GM18868 (cell line): ENCODE data around the gene MGAT5B.

Source experiments
- ATAC-seq: cut with Tn5 transposase; IDR thresholded peaks from one replicate; pipeline ENCODE4 v1.9.1; 2021; ENCODE audit warnings: mild to moderate bottlenecking, moderate library complexity; ENCODE audit not compliant: unreplicated experiment

Gene MGAT5B

DNA sequence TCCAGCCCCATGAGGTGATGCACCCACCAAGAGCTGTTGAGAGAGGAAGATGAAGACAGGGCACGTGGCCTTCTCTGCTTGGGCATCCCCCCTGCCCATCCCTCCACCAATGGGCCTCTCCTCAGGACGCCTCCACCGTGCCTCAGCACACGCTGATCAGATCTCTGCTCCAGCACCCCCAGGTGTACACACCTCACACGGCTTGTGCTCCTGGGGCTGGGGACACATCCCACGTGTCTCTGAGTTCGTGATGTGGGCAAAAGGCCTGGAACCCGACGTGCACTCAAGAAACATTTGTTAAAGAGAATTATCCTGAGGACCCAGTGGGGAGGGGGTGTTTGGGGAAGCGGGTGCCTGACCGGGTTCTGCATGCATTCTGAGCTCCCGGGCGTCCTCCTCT is 55.3 kb downstream of the MGAT5B start:
- ATAC-seq = no peak

DNA sequence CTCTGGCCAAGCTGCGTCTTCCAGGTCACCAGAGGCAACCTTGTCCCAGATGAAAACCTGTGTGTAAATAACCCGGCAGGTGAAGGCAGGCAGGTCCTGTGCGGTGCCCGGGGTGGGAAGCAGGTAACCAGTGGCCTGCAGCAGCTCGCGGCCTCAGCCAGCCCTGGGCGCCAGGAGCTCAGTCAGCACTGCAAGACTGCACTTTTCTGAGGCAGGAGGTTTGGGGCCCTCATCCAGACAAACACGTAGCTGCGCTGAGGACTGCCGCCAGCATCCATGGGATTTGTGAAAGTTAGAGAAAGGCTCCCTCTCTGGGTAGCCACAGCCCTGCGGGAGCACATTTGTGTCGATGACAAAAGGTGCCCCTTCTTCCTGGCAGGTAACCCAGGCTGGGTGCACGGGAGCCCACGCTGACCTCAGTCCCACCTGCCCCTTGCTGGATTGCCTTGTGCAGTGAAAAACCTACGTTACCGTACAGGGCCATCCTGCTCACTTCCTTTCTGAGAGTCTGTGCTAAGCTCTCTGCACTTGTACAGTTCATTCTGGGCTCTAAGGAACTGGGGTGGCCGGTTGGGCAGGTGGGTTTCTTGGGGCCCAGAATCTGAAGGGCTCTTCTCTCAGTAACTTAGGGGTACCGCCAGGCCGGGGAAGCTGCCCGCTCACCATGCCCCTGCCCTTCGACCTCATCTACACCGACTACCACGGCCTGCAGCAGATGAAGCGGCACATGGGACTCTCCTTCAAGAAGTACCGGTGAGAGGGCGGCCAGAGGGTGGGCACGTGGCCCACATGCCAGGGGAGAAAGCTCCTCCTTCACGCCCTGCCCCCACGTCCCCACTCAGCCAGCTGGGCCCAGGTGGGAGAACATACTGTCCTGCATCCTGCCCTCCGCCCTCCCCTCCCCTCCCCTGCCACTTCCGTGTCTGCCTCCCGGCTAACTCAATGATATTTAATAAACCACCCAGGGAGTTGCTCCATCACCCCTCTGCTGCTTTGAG is 56.4 kb downstream of the MGAT5B start:
- no peak for ATAC-seq

DNA sequence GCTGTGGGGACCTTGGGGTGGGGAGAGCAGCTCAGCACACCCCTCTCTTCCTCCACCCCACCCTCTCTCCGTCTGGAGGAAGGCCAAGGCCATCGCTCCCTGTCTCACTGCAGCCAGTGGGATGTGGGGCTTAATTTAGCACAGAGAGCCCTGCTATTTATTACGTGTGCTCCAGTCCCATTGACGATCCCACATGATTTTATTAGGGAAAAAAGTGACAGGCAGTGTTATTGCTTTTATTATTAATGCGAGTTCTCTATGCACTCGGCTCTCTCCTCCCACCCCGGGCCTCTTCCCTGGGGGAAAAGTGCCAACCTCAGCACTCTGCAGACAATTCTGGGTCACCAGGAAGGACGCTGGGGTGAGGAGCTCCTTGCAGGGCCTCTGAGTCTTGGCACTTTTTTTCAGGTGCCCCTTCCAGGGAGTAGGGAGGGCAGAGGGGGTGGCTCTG is 57.3 kb downstream of the MGAT5B start:
- ATAC-seq = no peak

DNA sequence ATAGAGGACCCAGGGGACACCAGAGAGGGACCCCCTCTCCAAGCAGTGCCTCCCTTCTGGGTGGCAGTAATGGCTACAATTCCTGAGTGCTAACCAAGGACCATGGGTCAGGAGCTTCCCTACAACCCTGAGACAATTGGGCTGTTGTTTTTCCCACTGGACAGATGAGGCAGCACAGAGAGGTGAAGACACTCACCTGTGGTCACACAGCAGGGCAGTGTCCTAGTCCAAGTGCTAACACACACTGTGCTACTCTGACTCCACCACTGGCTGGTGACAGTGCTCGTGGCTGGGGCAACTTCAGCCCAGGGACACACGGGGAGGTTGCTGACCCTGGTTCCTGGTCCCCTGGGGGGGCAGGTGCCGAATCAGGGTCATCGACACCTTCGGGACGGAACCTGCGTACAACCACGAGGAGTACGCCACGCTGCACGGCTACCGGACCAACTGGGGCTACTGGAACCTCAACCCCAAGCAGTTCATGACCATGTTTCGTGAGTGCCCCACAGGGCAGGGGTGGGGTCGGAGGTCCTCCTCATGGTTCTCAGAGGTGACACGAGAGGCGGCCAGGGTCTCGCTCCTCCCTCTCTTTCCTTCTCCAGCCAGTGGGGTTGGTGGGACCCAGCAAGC is 58.1 kb downstream of the MGAT5B start:
- no peak for ATAC-seq

DNA sequence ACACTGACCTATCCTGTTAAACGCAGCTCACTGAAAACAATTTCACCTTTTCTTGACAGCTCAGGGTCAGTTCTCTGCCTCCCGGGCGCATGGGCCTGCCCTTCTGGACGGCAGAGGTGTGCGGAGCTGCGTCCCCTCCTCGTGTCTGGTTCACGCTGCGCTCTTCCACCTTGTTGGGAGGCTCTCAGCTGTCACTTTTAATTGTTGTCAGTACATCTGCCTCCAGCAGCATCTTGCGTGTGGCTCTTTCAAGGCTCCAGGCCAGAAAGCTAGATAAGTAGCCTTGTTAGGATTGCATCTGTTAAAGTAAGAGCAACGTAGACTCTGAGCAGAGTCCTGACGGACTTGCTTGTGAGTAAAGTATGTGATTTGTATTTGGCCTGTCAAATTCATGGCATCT is 59.4 kb downstream of the MGAT5B start:
- ATAC-seq = no peak

DNA sequence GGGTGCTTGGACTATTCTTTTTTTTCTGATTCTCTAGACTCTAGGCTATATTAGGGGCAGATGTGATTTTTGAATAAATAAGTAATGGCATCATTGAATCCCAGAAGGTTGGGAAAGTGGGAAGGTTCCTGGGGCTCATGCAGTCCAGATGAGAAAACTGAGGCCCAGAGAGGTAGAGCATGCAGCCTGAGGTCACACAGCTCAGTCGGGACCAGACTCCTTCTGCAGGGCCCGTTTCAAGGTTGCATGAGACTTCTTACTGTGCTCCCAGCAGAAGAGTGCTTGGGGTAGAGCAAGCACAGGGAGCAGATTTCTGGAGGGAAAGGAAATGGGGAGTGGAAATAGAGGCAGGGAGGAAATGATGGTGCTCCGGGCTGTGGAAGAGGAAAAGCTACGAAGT is 59.8 kb downstream of the MGAT5B start:
- no peak for ATAC-seq

DNA sequence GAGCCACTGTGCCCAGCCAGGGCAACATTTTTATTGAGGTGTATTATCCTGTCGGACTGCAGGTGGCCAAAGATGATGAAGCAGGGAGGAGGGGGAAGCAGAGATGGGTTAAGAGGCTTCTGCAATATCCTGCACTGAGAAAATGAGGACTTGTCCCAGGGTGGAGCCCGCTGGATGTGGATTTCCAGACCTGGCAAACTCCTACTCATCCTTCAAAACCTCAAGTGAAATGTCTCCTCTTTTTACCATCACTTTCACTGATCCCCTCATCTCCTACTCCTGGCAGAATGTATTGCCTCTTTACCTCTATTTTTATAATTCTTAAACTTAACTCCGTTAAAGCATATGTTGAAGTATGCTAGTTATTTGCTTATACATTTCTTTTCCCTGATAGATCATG is 60.9 kb downstream of the MGAT5B start:
- no peak for ATAC-seq

DNA sequence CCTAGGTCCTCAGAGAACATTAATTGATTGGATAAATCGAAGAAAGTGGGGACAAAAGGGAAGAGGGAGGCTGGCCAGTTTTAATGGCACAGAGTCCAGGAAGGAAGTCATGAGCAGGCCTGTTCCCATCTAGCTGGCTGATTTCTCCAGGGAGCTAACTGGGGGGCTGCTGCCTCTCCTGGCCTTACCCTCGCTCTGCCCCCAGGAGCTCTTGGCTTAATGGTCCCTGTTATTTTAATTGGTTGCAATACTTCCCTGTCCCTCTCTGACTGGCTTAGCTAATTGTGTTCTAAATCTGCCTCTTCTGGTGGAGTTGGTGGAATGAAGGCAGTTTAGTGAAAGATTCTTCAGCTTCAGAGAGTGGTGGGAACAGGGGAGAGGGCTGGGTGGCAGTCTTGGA is 61.4 kb downstream of the MGAT5B start:
- ATAC-seq = no peak

DNA sequence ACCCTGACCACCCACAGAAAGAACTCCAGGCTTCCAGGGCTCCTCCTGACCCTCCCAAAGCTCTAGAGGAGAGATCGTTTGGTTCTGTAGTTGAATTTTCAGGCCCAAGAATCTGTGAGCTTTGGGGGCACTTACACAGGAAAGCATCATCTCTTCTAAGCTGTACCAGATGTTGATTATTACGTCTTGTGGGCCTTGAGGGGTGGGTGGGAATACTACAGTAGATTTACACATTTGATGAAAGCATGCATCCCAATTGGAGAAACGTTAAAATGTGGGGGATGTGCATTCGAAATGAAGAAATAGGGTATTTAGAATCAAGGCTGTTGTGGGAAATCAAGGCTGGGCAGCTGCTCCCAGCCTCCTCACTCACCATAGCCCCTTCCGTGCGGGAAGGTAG is 61.9 kb downstream of the MGAT5B start:
- no peak for ATAC-seq

DNA sequence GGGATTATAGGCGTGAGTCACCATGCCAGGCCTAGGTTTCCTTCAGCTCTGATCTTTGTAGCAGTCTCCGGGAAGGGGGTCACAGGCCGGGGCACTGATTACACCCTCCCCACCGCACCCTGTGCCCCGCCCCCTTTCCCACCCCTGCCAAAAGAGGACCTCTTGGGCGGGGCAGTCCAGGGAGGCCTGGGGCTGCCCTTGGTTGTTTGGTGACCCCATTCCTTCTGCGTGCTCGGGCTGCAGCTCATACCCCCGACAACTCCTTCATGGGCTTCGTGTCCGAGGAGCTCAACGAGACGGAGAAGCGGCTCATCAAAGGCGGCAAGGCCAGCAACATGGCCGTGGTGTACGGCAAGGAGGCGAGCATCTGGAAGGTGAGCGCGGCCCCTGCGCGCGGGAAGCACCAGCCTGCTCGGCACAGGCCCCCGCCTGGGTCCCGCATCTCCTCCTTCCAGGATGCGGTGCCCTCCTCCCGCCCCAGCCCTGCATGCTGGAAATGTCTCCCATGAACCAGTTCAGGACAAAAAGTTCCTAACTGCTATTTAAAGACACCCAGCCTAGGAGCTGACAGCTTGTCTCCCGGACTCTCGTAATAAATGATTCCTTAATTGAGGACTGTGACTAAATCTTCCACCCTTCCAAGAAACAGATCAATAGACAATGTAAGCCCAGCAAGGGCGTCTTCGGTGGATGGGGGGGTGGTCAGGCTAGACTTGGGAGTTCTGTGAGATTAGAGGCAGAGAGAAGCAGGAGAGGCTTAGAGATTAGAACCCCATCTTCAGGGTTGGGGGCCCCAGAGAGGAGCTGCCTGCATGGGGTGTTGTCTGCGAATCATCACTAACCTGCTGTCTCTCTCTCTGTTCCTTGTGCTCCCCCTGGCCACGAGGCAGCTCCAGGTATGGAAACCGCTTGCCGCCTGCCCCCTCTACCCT is 64.5 kb downstream of the MGAT5B start:
- ATAC-seq = no peak

DNA sequence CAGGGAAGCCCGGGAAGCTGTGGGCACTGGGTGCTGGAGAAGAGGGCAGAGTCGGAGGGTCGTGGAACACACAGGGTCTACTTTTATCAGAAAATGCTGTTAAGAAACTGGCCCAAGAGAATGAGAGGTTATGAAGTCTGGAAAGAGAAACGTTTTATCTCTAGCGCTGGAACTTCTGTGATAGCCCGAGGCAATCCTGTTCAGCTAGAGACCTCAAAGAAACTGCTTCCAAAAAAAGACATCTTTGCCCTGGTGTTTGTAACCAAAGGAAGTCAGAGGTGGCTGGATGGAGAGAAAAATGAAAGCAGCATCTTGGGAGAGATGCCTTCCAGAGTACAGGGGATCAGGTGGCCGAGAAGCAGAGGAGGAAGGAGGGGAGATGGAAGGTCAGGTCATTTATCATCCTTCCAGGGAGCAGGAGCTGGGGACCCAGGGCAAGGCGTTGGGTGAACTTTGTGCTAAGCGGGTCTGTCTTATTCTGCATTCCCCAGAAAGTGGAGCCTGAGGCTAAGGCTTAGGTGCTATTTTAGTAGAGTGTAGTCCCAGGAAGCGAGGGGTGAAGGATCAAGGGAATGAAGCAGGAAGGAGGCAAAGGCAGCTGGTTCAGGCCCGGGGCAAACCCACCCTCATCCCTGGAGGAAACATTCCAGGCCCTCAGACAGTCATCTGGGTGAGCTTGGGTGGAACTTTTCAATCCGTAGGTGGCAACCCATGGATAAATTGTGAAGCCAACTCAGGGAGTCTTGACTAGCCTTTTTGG is 66.5 kb downstream of the MGAT5B start:
- ATAC-seq = no peak

DNA sequence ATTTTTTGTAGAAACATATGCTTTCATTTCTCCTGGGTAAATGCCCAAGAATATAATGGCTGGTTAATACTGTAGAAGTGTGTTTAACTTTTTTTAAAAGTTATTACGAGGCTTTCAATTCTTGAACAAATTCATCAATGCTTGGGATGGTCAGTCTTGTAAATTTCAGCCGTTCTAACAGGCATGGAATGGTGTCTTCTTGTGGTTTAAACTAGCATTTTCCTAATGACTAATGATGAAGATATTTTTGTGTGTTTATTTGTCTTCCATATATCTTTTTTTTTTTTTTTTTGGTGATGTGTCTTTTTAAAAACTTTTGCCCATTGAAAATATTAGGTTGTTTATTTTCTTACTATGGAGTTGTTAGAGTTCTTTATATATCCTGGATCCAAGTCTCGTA is 67.1 kb downstream of the MGAT5B start:
- ATAC-seq = no peak

DNA sequence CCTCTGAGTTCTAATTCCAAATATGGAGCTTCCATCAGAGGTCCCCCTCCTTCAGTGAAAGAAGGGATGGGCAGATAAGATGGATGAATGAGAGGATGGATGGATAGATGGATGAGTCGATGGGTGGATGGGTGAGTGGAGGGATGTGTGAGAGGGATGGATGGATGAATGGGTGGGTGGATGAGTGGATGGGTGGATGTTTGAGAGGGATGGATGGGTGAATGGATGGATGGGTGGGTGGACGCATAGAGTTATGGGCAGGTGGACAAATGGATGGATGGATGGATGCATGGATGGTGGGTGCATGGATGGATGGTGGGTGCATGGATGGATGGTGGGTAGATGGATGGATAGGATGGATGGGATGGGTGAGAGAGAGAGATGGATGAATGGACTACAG is 69.0 kb downstream of the MGAT5B start:
- no peak for ATAC-seq

DNA sequence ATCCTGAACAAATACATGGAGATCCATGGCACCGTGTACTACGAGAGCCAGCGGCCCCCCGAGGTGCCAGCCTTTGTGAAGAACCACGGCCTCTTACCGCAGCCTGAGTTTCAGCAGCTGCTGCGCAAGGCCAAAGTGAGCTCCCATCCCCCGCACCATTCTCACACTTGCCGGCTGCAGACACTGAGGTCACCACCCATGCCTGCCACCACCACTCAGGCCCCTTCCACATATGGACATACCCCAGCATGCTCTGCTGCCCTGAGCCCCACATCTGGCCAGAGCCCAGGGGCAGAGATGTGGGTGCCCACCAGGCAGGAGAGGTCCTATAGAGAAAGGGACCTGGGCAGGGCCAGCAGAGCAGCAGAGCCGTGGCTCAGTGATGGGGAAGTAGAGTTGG is 69.8 kb downstream of the MGAT5B start:
- no peak for ATAC-seq

DNA sequence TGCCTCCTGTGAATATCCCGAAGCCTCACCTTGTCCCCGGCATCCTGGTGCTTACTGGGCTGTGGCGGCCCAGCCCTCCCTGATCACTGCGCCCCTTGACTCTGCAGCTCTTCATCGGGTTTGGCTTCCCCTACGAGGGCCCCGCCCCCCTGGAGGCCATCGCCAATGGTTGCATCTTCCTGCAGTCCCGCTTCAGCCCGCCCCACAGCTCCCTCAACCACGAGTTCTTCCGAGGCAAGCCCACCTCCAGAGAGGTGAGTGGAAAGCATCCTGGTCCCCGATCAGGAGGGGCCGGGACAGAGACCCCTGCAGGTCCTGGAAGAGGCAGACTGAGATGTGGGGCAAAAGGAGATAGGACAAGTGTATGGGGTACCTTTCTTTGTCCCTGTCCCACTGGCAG is 72.1 kb downstream of the MGAT5B start:
- no peak for ATAC-seq

DNA sequence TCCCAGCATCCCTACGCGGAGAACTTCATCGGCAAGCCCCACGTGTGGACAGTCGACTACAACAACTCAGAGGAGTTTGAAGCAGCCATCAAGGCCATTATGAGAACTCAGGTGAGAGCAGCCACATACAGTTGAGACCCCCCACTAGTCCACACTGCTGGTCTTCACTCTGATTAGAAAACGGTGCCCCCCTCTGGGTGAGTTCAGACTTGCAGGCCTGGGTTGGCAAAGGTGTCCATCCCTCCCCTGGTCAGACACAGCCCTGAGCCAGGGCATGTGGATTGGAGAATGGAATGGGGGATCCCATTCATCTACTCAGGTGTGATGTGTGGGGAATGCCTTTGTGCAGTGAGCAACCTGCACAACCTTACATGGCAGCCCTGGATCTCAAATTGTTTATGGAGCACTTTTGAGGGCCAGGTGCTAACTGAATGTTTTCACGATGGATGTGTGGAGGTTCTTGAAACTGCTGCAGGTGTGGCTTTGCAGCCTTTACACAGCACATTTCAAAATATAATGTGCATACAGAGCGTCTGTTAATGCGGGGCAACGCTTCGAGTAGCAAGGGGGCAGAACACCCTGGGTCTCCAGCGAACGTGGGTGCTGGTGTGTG is 72.6 kb downstream of the MGAT5B start:
- no peak for ATAC-seq

DNA sequence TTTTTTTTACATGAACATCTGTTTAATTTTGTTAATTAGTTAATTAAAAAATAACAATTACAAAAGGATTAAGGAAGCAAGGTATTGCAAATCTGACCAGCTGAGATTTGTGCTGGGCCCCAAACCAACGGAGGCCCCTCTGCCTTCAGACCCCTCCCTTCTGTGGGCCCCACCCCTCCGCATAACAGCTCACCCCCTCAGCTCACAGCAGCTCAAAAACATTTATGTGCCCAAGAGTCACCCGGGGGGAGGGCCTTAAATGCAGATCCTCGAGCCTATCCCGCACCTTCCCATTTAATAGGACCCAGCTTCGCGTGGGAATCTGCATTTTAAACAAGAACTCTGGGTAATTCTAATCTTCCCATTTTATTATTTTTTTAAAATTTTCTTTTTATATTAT is 75.0 kb downstream of the MGAT5B start:
- ATAC-seq = no peak

DNA sequence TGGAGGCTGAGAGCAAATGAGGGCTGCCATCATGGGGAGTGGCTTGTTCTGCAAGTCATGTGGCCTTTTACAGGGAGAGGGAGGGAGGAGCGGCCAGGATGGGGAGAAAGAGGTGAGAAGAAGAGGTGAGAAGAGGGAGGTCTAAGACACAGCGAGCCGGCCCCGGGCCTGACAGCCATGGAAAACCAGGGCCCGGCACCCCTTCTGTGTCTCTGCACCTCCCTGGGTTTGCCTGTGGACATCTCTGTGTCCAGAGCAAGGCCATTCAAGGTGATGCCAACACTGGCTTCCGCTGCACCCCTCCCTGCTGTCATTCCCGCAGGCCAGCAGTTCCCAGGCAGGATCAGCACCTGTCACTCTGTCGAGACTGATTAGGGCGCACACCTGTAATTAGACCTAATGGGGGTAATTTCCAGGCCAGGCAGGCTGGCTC is 75.6 kb downstream of the MGAT5B start:
- ATAC-seq = no peak

DNA sequence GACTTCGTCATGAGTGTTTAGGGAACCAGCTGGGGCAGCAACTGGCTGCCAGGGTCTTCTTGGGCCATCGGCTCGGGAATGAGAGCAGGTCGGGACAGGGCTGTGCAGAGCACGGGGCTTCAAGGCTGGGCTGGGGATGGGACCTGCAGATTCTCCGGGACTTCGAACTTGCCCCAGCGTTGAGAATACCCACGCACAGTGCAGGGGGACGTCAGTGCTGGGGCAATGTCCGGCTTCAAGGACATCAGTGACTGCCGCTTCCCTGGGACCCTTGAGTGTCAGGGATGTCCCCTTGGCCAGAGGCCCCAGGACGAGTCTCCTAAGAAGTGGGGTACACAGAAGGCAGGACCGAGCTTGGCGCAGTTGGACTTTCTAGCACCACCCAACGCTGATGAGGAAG is 76.3 kb downstream of the MGAT5B start:
- ATAC-seq = no peak
